GM18520 (cell line): Measurements from ENCODE around the gene IRF2.

Experiments used
- ATAC-seq: cut with Tn5 transposase; IDR thresholded peaks from one replicate; pipeline ENCODE4 v1.9.1; 2021; ENCODE audit not compliant: unreplicated experiment

Gene IRF2

DNA sequence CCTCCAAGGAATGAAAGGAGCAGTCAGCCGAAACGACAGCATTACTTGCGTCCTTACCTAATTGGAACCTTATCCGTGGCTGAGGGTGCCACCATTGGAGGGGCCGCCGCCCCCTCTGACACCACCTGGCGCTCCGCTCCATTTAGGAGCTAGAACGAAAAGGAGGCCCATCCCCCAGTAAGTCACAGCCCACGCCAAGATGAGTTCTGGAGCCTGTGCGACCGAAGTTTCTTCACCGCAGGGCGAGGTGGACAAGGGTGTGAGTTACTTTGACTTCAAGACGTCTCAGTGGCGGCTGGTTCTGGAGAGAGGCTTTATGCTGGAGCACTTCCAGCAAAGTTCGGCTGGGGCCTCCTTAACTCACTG lies 729 bp upstream of the IRF2 start:
- ATAC-seq = peak; percentile 9

DNA sequence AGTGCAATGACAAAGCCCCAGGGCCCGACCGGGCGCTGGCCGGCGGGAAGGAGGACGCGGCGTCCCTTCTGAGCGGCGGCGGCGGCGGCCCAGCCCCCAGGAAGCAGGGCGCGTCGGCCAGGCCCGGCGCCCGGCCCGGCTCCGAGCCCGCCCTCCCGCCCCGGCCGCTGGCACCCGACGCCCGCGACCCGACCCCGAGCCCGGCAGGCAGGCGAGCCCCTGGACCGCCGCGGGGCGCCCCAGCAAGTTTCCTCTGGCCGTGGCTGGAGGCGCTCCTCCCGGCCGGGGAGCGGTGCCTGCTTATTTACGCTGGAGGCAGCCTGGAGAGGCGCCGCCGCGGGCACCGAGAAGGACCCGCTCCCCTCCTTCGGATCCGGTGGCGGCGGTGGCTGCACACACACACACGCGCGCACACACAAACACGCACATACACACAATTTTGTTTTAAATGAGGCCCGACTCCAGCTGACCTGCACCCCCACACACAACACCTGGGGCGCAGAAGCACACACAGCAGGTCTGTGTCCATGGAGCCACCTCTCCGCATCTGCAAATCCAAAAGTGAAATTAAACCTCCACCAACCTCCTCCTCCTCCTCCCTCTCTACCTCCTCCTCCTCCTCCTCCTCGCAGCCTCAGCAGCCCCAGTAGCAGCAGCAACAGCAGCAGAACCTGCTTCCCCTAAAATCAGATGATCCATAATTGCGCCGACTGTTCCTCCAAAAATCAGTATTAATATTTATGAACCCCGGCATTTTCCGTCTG lies 669 bp downstream of the IRF2 start:
- ATAC-seq = peak; percentile 1

DNA sequence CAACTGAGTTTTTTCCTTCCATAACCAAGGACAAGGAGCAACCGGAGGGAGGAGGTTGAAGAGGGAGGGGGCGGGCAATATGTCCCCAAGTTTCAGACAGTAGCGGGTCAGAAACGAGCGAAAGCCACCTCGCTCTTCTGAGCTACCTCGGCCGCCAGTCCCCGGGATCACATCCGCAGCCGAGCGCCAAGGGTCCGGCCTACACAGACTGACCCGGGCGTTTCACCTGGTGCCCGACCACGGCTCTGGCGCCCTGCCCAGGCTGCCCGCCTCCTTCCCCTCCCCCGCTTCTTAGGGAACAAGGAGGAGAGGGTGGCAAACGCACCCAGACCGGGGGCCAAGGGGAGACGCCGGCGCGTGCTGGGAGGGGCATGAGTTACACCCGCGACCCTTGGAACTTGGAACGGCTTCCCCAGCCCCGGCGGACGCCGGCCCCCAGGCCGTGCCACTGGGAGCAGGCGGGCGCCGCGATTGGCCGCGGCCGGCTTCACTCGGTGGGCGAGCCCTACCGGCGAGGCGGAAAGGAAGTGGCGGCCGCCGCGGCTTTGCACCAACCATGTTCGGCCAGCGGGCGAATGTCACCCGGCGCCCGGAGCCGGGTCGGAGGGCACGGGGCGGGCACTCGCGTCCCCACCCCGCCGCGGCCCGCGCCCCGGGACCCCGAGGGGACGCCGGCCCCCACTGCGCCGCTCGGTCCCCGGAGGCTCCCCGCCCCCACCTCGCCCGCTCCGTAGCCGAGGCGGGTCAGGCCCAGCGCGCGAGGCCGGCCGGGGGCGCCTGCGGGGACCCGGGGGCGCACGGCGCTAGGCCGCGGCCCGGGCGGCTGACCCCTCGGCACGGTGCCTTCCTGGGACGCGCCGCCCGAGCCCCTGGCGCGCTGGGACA lies 1.5 kb downstream of the IRF2 start:
- peak; percentile 26 for ATAC-seq

DNA sequence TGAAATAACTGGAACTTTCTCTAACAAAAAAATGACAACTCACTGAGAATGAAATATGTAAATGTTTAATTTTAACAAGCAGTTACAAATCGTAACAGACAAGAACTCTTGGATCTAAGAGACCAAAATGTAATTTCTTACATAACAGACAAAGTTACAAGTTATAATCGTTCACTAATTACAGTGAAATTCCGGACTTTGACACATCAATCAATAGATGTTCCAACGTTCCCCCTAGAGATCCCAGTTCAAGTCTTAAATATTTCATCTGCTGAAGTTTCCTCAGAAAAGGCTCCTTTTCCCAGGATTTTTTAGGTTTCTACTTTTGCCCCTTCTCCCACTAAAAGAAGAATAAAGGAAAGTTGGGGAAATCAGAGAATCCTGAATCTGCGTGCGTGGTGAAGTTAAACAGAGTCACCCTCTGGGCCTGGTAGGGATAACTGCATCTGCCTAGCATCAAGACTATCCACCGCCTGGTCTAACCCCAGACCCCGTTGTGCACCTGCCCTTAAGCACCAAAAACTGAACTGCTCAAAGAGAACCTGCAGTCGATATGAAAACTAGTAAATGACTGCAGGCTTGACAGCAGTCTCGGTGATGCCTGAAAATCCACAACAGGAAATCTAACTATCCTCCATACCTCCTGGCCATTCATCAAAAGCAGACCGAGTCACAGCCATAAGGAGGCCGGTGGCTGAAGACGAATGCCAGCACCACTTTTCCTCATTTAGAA lies 2.3 kb downstream of the IRF2 start:
- ATAC-seq = no peak

DNA sequence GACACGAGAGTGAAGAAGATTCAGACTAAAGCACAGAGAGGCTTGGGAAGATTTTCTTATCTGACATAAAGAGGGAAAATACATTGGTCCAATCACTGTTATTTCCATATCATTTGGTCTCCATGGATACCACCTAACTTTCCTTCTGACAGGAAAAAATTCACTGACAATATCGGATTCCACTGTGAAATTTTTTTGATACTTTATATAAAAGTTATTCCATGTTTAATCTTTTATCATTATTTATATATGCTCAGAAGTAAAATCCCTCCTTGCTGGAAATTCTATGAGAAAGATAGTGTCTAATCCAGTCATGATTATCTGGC lies 3.6 kb downstream of the IRF2 start:
- no peak for ATAC-seq

DNA sequence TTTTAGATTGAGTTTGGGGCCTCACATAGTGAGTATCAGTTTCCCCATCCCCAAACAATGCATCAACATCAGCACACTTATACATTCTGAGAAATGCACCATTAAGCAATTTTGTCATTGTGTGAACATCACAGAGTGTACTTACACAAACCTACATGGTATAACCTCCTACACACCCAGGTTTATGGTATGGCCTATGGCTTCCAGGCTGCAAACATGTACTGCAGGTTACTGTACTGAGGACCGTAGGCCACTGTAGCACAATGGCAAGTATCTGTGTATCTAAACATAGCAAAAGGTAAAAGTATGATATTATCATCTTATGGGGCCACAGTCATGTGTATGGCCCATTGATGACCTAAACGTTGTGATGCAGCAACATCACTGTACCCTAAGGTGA lies 7.7 kb downstream of the IRF2 start:
- no peak for ATAC-seq

DNA sequence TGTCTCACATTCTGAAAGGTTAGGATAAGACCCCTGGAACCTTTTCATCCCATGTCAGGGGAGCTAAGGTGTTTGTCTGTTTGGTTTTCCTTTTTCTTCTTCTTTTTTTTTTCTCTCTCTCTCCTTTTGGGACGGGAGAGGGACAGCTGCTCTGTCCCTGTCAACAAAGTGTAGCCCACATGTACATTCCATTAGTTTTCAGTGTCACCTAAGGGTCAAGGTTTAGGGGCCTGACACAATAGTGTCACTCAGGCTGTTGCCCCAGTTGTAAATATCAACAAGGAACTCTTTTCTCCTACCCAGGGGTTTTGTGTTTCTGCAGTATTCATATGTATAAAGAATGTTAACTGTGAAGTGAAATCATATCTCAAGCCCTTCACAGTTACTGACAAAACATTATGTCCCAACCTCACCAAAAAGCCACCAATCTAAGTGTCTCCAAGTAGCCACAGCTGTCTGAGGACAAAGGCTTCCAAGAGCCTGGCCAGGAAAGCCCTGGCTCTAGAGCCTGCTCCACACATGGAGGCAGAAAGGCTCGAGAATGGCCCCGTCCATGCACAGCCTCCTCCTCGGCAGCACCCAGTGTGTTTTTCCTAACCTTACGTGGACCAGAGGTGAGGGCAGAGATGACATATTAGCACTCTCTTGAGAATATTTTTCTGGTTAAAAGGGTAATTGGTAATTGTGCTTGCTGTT lies 9.4 kb downstream of the IRF2 start:
- no peak for ATAC-seq

DNA sequence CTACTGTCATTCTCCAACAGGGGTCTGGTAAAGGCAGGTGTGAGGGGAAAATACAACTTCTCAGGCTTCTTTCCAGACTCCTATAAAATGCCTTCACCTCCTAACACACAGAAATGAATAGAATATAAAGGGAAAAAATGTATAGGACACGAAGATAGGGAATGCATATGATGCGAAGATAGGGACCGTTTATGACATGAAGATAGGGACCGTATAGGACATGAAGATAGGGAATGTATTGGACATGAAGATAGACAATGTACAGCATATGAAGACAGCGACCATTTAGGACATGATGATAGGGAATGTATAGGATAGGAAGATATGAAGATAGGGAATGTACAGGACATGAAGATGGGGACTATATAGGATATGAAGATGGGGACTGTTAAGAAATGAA lies 10.5 kb downstream of the IRF2 start:
- no peak for ATAC-seq

DNA sequence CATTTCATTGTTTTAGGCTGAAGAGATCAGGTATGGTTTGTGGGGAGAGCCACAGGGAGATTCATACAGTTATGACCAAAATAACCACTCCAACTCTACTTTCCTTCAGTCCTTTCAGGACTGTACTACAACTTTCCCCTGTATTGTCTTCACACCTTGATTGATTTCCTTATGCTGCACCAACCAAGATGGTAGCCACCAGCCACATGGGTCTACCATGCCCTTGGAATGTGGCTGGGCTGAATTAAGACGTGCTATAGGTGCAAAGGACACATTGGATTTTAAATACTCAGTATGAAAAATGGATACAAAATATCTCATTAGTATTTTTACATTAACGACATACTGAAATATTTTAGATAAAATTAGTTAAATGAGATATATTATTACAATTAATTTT lies 11.2 kb downstream of the IRF2 start:
- no peak for ATAC-seq

DNA sequence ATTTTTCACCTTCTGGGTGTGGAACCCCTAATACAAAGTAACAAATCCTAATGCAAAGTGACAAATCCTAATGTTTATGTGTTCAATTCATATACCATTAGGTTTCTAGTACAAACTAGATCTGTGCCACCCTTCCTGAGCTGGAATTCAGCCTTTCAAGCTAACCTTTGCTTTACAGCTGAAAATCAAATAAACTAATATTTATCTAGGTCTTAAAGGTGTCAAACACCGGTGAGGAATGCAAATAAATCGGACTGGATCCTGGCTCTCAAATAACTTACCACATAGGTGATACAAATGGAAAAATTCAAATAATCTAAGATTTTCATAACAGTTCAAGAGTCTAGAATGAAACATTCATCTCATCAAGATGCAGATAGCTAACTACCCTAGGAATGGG lies 11.6 kb downstream of the IRF2 start:
- ATAC-seq = no peak

DNA sequence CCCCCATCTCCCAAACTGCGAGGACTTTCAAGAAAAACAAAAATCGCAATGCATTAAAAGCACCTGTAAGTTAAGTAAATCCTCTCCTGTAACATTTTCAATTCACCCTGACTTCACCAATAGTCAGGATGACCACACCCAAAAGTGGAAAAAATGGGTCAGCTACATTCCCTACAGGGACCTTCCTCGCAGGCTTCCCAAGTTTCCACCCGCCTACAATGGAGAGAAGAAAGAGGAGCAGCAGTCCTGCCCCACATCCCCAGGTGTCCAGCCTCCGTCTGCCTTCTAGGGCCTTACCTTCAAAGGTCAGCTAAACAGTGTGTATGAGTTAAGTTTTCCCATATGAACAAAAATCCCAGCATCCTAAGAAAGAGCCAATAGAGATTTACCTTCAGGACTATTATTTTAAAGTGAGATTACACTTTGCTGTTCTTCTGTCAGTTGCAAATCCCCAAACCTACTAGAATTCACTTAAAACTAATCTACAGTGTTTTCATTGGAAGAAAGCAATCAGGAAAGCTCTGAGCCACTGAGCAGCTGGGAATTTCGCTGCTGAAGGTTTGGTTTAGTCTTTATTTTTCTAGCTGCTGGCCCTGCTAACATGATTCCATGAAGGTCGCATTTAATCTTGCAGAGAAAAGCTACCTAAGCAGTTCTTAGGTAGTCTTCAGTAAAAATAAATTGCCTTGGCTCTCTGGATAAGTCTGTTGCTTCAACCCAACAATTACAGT lies 12.5 kb downstream of the IRF2 start:
- no peak for ATAC-seq

DNA sequence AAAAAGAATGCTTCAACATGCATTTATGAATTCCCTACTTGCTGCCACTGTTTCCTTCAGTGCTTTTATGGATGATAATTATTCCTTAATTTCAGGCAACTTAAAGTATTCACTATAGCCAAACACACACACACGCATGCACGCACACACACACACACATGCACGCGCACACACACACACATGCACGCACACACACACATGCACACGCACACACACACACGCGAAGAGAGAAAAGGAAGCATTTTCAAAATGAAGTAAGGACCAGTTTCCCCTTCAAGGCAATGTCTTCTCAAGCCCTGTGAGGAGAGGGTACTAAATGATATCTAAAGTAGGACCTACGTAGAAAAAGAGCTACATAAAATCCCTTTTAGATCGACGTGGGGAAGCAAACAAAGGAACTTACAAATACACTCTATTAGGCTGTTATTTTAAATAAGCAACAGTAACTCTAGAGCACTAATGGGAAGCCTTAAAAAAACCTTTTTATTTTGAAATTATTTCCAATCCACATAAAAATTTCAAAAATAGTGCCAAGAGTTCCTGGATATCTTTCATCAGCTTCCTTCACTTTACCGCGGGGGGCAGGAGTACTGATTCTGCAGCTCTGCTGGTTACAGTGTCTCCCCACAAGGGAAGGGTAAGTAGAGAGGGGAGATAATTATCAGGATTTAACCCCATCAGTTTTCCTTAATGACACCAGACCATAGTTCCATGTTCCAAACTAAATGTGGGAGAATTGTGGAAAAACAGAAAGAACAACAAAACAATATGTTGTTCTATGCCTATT lies 13.7 kb downstream of the IRF2 start:
- no peak for ATAC-seq

DNA sequence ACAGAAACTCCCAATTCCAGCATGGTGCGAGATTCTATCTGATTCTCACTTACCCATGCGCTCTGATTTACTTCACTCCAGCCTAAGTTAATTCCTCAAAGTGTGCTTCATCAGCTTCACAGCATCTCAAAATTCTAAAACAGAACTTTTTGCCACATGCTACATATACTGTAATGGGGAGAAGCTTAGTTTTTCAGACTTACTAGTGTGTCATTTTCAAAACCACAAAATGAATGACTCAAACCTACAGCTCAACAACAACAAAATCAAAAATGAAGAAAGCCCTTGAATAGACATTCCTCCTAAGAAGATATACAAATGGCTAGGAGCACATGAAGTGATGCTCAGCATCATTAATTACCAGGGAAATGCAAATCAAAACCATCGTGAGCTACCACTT lies 14.9 kb downstream of the IRF2 start:
- ATAC-seq = no peak

DNA sequence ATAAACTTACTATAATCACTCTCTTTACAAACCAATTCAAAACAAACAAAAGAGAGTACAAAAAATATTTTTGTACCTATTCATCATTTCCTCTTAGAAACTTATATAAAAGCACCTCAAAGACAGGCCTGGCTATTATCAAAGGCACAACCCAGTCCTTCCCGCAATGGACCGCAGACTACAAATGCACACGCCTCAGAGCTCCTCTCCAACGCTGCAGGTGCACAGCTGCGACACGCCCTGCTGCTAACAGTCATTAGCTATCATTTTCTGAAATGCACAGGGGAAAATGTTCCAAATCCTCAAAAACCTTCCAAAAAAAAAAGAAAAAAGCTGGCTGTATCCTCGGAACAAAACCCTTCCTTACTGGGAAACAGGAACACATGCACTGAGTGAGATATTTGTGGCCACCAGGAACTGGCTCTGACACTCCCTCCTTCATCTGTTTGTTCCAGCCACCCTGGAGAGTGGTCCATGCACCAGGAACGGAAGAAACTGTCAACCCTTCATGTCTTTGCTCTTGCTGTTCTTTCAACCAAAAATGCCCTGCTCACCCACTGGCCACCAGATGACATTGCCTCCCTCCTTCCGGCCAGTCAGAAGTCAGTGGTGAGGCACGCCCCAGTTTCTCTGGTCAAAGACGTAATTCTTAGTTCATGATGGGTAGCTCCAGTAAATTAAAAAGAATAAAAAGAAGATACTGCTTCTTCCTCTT lies 16.7 kb downstream of the IRF2 start:
- ATAC-seq = no peak

DNA sequence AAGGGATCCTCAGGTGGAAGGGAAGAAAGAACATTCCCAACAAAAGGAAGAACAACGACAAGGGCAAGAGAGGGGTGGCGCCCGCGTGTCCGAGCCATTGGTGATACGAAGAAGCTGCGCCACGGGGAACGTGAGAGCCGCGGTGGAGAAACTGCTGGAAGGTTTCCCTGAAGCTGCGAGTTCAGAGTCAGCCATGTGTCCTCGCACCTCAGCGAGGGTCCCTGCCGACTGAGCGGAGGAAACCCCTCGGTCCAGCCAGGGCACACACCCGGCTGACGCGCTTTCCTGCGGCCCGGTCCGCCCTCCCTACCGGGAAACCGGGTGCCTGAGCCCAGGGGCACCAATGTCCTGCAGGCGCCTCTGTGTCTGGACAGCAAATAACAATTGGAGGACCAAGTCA lies 18.0 kb downstream of the IRF2 start:
- ATAC-seq = no peak

DNA sequence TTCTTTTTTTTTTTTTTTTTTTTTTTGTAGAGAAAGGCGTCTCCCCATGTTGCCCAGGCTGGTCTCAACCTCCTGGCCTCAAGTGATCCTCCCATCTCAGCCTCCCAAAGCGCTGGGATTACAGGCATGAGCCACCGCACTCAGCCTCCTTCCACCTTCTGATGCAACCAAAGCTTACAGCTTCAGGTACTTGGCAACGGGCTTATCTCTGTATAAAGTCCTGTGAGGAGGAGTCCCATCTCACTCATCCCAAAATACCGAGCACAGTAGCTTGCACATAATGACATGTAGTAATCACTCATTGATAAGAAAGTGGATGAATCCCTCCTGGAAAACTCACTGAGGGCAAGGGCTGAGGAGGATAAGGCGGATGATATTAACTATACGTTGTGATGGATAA lies 19.1 kb downstream of the IRF2 start:
- ATAC-seq = no peak

DNA sequence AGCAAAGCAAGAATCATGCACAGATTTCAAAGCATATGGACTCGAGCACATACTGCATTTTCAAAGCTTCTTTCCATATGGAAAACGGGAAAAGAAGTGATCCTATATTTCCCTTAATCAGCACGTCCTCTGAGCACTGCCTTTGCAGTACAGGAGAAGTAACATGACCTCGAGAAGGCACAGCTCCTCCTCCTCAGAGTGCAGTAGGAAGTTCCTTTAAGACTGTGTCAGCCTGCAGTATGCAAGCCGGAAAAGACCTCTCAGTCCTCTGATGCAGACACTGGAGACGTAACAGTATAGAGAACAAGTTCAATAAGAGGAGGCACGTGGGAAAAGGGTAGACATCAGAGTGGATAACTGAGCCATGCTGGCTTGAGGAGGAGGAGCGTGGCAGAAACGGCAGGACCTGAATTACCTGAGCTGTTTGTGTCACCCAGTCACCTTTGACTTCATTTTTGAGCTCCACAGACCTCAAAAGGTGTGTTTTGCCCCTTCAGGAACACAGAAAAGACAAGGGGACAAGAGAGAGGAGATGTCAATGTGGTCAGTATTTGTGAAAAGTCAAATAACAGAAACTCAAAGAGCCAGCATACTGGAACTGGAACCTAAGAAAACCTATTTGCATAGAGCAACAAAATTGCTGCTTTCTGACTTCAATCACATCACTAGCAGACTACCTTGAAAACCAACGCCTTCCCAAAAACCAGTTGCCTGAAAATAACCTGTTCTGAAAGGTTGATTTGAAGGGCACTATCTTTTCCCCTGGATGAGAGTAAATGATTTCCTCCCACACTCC lies 20.8 kb downstream of the IRF2 start:
- ATAC-seq = peak; percentile 50

DNA sequence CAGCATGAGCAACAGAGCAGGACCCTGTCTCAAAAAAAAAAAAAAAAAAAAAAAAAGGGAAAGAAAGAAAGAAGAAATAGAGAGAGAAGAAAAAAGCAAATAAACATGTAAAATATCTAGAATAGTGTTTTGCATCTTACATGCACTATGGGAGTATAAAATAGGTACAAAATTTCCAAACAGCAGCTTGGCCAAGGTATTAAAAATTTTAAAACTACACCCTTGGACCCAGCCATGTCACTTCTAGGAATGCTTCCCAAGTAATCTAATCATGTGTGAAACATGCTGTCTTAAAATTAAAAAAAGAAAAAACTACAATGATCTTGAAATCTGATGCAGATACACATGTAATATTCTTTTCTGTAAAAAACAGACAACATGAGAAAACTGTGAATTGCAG lies 21.6 kb downstream of the IRF2 start:
- no peak for ATAC-seq
